HUES6 (cell line): ENCODE measurements around the gene TAF3.

ENCODE experiments used
- H3K27ac ChIP-seq: 2 replicates; pipeline ENCODE4 v1.7.0; 2013; ENCODE audit warnings: low read depth, mild to moderate bottlenecking, low read length, inconsistent platforms
- H3K27me3 ChIP-seq: 2 replicates; pipeline ENCODE4 v1.6.1; 2013; ENCODE audit warnings: low read length; ENCODE audit not compliant: control insufficient read depth, insufficient read depth
- H3K36me3 ChIP-seq: 2 replicates; pipeline ENCODE4 v1.6.1; 2013; ENCODE audit warnings: low read length; ENCODE audit not compliant: control insufficient read depth, insufficient read depth
- H3K4me1 ChIP-seq: 2 replicates; pipeline ENCODE4 v1.6.1; 2013; ENCODE audit warnings: low read length; ENCODE audit not compliant: control insufficient read depth, insufficient read depth
- H3K4me3 ChIP-seq: 2 replicates; pipeline ENCODE4 v1.5.1; 2013; ENCODE audit warnings: low read depth, low read length
- H3K9ac ChIP-seq: one replicate; pipeline ENCODE4 v1.6.1; 2013; ENCODE audit warnings: mild to moderate bottlenecking, low read length
- H3K9me3 ChIP-seq: 2 replicates; pipeline ENCODE4 v1.6.1; 2013; ENCODE audit warnings: low read depth, low read length; ENCODE audit not compliant: control insufficient read depth, insufficient read depth

The TAF3 gene

GRCh38 chr10:7933262-7933661 is 115.0 kb downstream of the TAF3 start:
- Histone ChIP-seq H3K4me3 (no peak overlapping the region), H3K9me3 (0 out of 2 replicates have a peak, but pooled peaks cover 2% of the 10 kb centered on the region), H3K9ac (no peak overlapping the region), H3K4me1 (no peaks in the 10 kb centered on the region), H3K27ac (no peak overlapping the region), H3K27me3 (no peaks in the 10 kb centered on the region), H3K36me3 (no peaks in the 10 kb centered on the region)

- 0 out of 2 replicates have a peak, but pooled peaks cover 2% of the 10 kb centered on the region for H3K9me3 ChIP-seq
- no peaks in the 10 kb centered on the region for H3K36me3 ChIP-seq
- H3K4me1 ChIP-seq, result no peaks in the 10 kb centered on the region
Observed at GRCh38 chr10:7933757-7934156, 115.5 kb downstream of the TAF3 start.

GRCh38 chr10:7937315-7937945 is 119.1 kb downstream of the TAF3 start:
- Histone ChIP-seq H3K4me3 (no peak overlapping the region), H3K27ac (no peak overlapping the region), H3K27me3 (no peaks in the 10 kb centered on the region), H3K9ac (no peak overlapping the region), H3K36me3 (no peaks in the 10 kb centered on the region), H3K9me3 (0 out of 2 replicates have a peak, but pooled peaks cover 2% of the 10 kb centered on the region), H3K4me1 (no peaks in the 10 kb centered on the region)

More at GRCh38 chr10:7933757-7934156, 115.5 kb downstream of the TAF3 start:
- no peak overlapping the region for H3K9ac ChIP-seq
- H3K27me3 ChIP-seq, result no peaks in the 10 kb centered on the region
- H3K4me3 ChIP-seq, result no peak overlapping the region
- no peak overlapping the region for H3K27ac ChIP-seq

- Histone ChIP-seq H3K27me3 (no peaks in the 10 kb centered on the region), H3K4me1 (peaks cover 28% of the 10 kb centered on the region), H3K9me3 (0 out of 2 replicates have a peak, but pooled peaks cover 2% of the 10 kb centered on the region), H3K27ac (no peak overlapping the region), H3K9ac (no peak overlapping the region), H3K36me3 (no peaks in the 10 kb centered on the region), H3K4me3 (no peak overlapping the region)
Observed at GRCh38 chr10:7941576-7941975, 123.3 kb downstream of the TAF3 start.

- H3K9ac ChIP-seq, result no peak overlapping the region
- H3K27ac ChIP-seq, result no peak overlapping the region
- H3K9me3 ChIP-seq, result no peaks in the 10 kb centered on the region
- H3K27me3 ChIP-seq, result no peaks in the 10 kb centered on the region
- peaks cover 28% of the 10 kb centered on the region for H3K4me1 ChIP-seq
- H3K4me3 ChIP-seq, result no peak overlapping the region
- H3K36me3 ChIP-seq, result no peaks in the 10 kb centered on the region
Observed at GRCh38 chr10:7942316-7942715, 124.0 kb downstream of the TAF3 start.

- H3K27me3 ChIP-seq, result no peaks in the 10 kb centered on the region
Observed at GRCh38 chr10:7942859-7943258, 124.6 kb downstream of the TAF3 start.

GRCh38 chr10:7944215-7944480 is 125.8 kb downstream of the TAF3 start:
- Histone ChIP-seq H3K27ac (no peak overlapping the region), H3K4me1 (peaks cover 28% of the 10 kb centered on the region), H3K36me3 (no peaks in the 10 kb centered on the region), H3K4me3 (no peak overlapping the region), H3K9ac (no peak overlapping the region), H3K27me3 (no peaks in the 10 kb centered on the region), H3K9me3 (no peaks in the 10 kb centered on the region)

More at GRCh38 chr10:7942859-7943258, 124.6 kb downstream of the TAF3 start:
- H3K27ac ChIP-seq, result no peak overlapping the region
- H3K4me1 ChIP-seq, result peaks cover 28% of the 10 kb centered on the region
- H3K4me3 ChIP-seq, result no peak overlapping the region
- H3K9me3 ChIP-seq, result no peaks in the 10 kb centered on the region
- H3K36me3 ChIP-seq, result no peaks in the 10 kb centered on the region
- no peak overlapping the region for H3K9ac ChIP-seq

- peaks cover 28% of the 10 kb centered on the region for H3K4me1 ChIP-seq
- H3K4me3 ChIP-seq, result no peak overlapping the region
- H3K27ac ChIP-seq, result no peak overlapping the region
Observed at GRCh38 chr10:7944537-7944936, 126.2 kb downstream of the TAF3 start.

GRCh38 chr10:7945034-7945433 is 126.7 kb downstream of the TAF3 start:
- no peaks in the 10 kb centered on the region for H3K9me3 ChIP-seq
- H3K4me1 ChIP-seq, result peaks cover 28% of the 10 kb centered on the region
- no peaks in the 10 kb centered on the region for H3K36me3 ChIP-seq
- H3K27me3 ChIP-seq, result no peaks in the 10 kb centered on the region
- H3K9ac ChIP-seq, result no peak overlapping the region
- no peak overlapping the region for H3K27ac ChIP-seq
- no peak overlapping the region for H3K4me3 ChIP-seq

More at GRCh38 chr10:7944537-7944936, 126.2 kb downstream of the TAF3 start:
- Histone ChIP-seq H3K27me3 (no peaks in the 10 kb centered on the region), H3K36me3 (no peaks in the 10 kb centered on the region), H3K9me3 (no peaks in the 10 kb centered on the region), H3K9ac (no peak overlapping the region)

- no peaks in the 10 kb centered on the region for H3K36me3 ChIP-seq
- no peak overlapping the region for H3K27ac ChIP-seq
- no peak overlapping the region for H3K9ac ChIP-seq
- no peaks in the 10 kb centered on the region for H3K9me3 ChIP-seq
- no peaks in the 10 kb centered on the region for H3K27me3 ChIP-seq
- H3K4me3 ChIP-seq, result no peak overlapping the region
- H3K4me1 ChIP-seq, result peaks cover 28% of the 10 kb centered on the region
Observed at GRCh38 chr10:7945469-7946187, 127.3 kb downstream of the TAF3 start.

- Histone ChIP-seq H3K4me1 (peaks cover 18% of the 10 kb centered on the region), H3K9ac (no peak overlapping the region), H3K36me3 (no peaks in the 10 kb centered on the region), H3K27me3 (no peaks in the 10 kb centered on the region), H3K9me3 (0 out of 2 replicates have a peak, but pooled peaks cover 4% of the 10 kb centered on the region), H3K27ac (no peak overlapping the region), H3K4me3 (no peak overlapping the region)
Observed at GRCh38 chr10:7948371-7949000, 130.2 kb downstream of the TAF3 start.
